HepG2 (cell line): Measurements from ENCODE around the gene NEURL2. TPM values are rescaled to one million over a fixed set of nuclear protein-coding genes. Genes with fewer than 3 reads are reported as not detected.

Experiments
- BORCS8-MEF2B ChIP-seq: sonication (generic); formaldehyde crosslinking; IDR thresholded peaks from 2 replicates; pipeline ENCODE4 v1.8.0; 2022; ENCODE audit warnings: mild to moderate bottlenecking, missing genetic modification reagents
- DPF2 ChIP-seq: sonication (generic); formaldehyde crosslinking; IDR thresholded peaks from 2 replicates; pipeline ENCODE4 v1.4.0; 2020; ENCODE audit warnings: mild to moderate bottlenecking, low read depth, missing genetic modification reagents, borderline replicate concordance
- FOSL2 ChIP-seq: sonication (generic); formaldehyde crosslinking; IDR thresholded peaks from 2 replicates; pipeline ENCODE4 v1.4.0; 2020; ENCODE audit warnings: missing genetic modification reagents
- GZF1 ChIP-seq: sonication (generic); formaldehyde crosslinking; IDR thresholded peaks from 2 replicates; pipeline ENCODE4 v1.5.1; 2020; ENCODE audit warnings: mild to moderate bottlenecking, missing genetic modification reagents
- JUNB ChIP-seq: sonication (generic); formaldehyde crosslinking; IDR thresholded peaks from 2 replicates; pipeline ENCODE4 v1.8.0; 2022; ENCODE audit warnings: missing genetic modification reagents, mild to moderate bottlenecking, borderline replicate concordance
- KDM2A ChIP-seq: sonication (generic); formaldehyde crosslinking; IDR thresholded peaks from 2 replicates; pipeline ENCODE4 v1.4.0; 2020; ENCODE audit warnings: low read depth, missing genetic modification reagents, borderline replicate concordance
- MAZ ChIP-seq, 2 experiments: sonication (generic) in 1 of 2; formaldehyde crosslinking in 1 of 2; IDR thresholded peaks; 2 replicates each; pipeline versions ENCODE4 v1.5.0 to v1.6.1; 2012 to 2020; ENCODE audit warnings: low read depth in 2 of 2, mild to moderate bottlenecking in 2 of 2, borderline replicate concordance in 1 of 2, improper control_type of control experiment in 1 of 2, low read length in 1 of 2, missing genetic modification reagents in 1 of 2, moderate library complexity in 1 of 2
- MTA1 ChIP-seq: sonication (generic); formaldehyde crosslinking; IDR thresholded peaks from 2 replicates; pipeline ENCODE4 v1.4.0; 2020; ENCODE audit warnings: missing genetic modification reagents, mild to moderate bottlenecking, borderline replicate concordance
- PAWR ChIP-seq: sonication (generic); formaldehyde crosslinking; IDR thresholded peaks from 2 replicates; pipeline ENCODE4 v1.4.0; 2020; ENCODE audit warnings: missing genetic modification reagents, mild to moderate bottlenecking, borderline replicate concordance
- PITX1 ChIP-seq: sonication (generic); formaldehyde crosslinking; IDR thresholded peaks from 2 replicates; pipeline ENCODE4 v1.5.1; 2020; ENCODE audit warnings: mild to moderate bottlenecking, missing genetic modification reagents
- RBM39 ChIP-seq: fragments of 200-400 bp; formaldehyde crosslinking; IDR thresholded peaks from one replicate; pipeline ENCODE4 v1.6.1; 2018; ENCODE audit warnings: antibody characterized with exemption, mild to moderate bottlenecking, low read depth, low read length; ENCODE audit not compliant: poor library complexity, severe bottlenecking
- TOPORS ChIP-seq: sonication (generic); formaldehyde crosslinking; IDR thresholded peaks from 2 replicates; pipeline ENCODE4 v1.8.0; 2023; ENCODE audit warnings: mild to moderate bottlenecking, missing genetic modification reagents
- ZNF101 ChIP-seq: sonication (generic); formaldehyde crosslinking; IDR thresholded peaks from 2 replicates; pipeline ENCODE4 v1.4.0; 2020; ENCODE audit warnings: mild to moderate bottlenecking, low read depth, missing genetic modification reagents, borderline replicate concordance
- ZNF263 ChIP-seq: sonication (generic); formaldehyde crosslinking; IDR thresholded peaks from 2 replicates; pipeline ENCODE4 v1.4.0; 2020; ENCODE audit warnings: missing genetic modification reagents
- ZNF317 ChIP-seq: sonication (generic); formaldehyde crosslinking; IDR thresholded peaks from 2 replicates; pipeline ENCODE4 v1.5.0; 2020; ENCODE audit warnings: mild to moderate bottlenecking, missing genetic modification reagents
- ZNF670 ChIP-seq: sonication (generic); formaldehyde crosslinking; IDR thresholded peaks from 2 replicates; pipeline ENCODE4 v1.8.0; 2022; ENCODE audit warnings: mild to moderate bottlenecking, missing genetic modification reagents, borderline replicate concordance
- ZNF772 ChIP-seq: sonication (generic); formaldehyde crosslinking; IDR thresholded peaks from 2 replicates; pipeline ENCODE4 v1.5.0; 2020; ENCODE audit warnings: mild to moderate bottlenecking, missing genetic modification reagents
- ZSCAN21 ChIP-seq: sonication (generic); formaldehyde crosslinking; IDR thresholded peaks from 2 replicates; pipeline ENCODE4 v1.8.0; 2022; ENCODE audit warnings: mild to moderate bottlenecking, missing genetic modification reagents, moderate library complexity, borderline replicate concordance
- polyA plus RNA-seq, 8 experiments: library from polyadenylated mRNA; depleted of rRNA in 3 of 8; stranded (reverse) in 7 of 8; unstranded in 1 of 8; fragments of >200 nt; fragmentation: Illumina TruSeq in 4 of 8; extraction: Trizol in 4 of 8; gene quantifications; 2 replicates each; pipeline versions ENCODE4 v1.2.1 to v1.2.3, GENCODE V29; 2011 to 2016; ENCODE audit warnings: low read depth in 4 of 8, missing spikeins in 1 of 8, mixed read lengths in 1 of 8; ENCODE audit not compliant: insufficient read depth in 1 of 8
- total RNA-seq, 5 experiments: library from RNA; depleted of rRNA; stranded (reverse); fragments of >200 nt; fragmentation: Illumina TruSeq; extraction: Trizol; gene quantifications; 2 replicates each; pipeline ENCODE4 v1.2.3, GENCODE V29; 2016; ENCODE audit warnings: low read depth in 1 of 5
- TF ChIP-seq, protein P1 (sequence below): sonication (generic); formaldehyde crosslinking; IDR thresholded peaks from 2 replicates; pipeline ENCODE4 v1.4.0; 2020; ENCODE audit warnings: mild to moderate bottlenecking, missing genetic modification reagents, borderline replicate concordance
- TF ChIP-seq, protein P2 (sequence below): sonication (generic); formaldehyde crosslinking; IDR thresholded peaks from 2 replicates; pipeline ENCODE4 v1.4.0; 2020; ENCODE audit warnings: mild to moderate bottlenecking, missing genetic modification reagents

The NEURL2 gene
- total and polyA plus RNA-seq, 2 of the 13 experiments (the other 11 are each of a cell fraction or from before 2014, with no cell fraction given), result 7.2 to 9.7 TPM

DNA sequence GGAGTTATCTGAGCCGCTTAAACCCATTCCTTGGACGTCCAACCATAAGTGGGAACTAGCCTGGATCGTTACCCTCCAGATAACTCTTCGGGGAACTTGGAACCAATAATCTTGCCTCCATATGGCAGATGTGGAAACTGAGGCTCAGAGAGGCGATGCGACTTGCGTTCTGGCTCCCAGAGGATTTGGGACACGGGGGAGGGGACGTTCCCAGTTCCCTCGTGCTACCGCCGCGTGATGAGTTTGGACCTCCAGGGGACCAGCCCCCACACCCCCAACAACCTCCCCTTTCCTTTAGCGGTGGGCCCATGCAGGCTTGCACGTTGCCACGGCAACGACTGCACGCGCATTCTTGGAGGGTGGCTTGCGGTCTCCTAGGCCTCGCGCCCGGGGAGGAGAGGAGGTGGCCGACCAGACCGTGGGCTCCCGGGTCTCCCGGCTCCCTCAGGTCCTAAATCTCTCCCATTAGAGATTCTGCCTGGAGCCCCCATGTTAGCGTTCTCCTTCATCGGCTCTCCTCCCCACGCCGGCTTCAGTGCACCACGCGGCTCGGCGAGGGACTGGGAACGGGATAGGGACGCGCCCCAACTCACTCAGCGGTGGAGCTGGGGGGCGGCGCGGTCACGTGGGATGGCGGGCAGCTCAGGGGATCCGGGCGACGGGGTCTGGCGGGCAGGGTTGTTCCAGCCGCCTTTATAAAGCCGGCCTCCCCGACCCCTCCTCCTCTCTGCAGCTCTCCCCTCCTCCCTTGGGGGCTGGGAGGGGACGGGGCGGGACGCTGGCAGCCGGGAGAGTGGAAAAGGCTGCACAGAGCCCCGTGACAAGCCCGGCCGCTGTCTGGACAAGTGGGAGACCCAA, 20.7 kb upstream of the NEURL2 start, which contains the start of gene PLTP (continued):
- TF ChIP-seq, protein P1, sequence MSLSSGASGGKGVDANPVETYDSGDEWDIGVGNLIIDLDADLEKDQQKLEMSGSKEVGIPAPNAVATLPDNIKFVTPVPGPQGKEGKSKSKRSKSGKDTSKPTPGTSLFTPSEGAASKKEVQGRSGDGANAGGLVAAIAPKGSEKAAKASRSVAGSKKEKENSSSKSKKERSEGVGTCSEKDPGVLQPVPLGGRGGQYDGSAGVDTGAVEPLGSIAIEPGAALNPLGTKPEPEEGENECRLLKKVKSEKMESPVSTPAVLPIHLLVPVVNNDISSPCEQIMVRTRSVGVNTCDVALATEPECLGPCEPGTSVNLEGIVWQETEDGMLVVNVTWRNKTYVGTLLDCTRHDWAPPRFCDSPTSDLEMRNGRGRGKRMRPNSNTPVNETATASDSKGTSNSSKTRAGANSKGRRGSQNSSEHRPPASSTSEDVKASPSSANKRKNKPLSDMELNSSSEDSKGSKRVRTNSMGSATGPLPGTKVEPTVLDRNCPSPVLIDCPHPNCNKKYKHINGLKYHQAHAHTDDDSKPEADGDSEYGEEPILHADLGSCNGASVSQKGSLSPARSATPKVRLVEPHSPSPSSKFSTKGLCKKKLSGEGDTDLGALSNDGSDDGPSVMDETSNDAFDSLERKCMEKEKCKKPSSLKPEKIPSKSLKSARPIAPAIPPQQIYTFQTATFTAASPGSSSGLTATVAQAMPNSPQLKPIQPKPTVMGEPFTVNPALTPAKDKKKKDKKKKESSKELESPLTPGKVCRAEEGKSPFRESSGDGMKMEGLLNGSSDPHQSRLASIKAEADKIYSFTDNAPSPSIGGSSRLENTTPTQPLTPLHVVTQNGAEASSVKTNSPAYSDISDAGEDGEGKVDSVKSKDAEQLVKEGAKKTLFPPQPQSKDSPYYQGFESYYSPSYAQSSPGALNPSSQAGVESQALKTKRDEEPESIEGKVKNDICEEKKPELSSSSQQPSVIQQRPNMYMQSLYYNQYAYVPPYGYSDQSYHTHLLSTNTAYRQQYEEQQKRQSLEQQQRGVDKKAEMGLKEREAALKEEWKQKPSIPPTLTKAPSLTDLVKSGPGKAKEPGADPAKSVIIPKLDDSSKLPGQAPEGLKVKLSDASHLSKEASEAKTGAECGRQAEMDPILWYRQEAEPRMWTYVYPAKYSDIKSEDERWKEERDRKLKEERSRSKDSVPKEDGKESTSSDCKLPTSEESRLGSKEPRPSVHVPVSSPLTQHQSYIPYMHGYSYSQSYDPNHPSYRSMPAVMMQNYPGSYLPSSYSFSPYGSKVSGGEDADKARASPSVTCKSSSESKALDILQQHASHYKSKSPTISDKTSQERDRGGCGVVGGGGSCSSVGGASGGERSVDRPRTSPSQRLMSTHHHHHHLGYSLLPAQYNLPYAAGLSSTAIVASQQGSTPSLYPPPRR (CRISPR knock-in tag), result 0 out of 2 replicates have a peak, but pooled peaks have one; percentile 42
- TF ChIP-seq BORCS8-MEF2B (CRISPR knock-in tag) (peak; percentile 54; the same call in 1 of the 2 replicates), ZSCAN21 (CRISPR knock-in tag) (peak; percentile 35; the same call in 1 of the 2 replicates), ZNF670 (0 out of 2 replicates have a peak, but pooled peaks have one; percentile 39), GZF1 (CRISPR knock-in tag) (peak; percentile 62; the same call in 1 of the 2 replicates), MAZ (IDR thresholded peaks at IDR 0.05; ENCODE audit: borderline replicate concordance, low read depth, low read length) (no peak), MAZ (CRISPR knock-in tag; IDR thresholded peaks at IDR 0.05; ENCODE audit: low read depth) (no peak), KDM2A (CRISPR knock-in tag) (peak; percentile 66; the same call in 1 of the 2 replicates), ZNF772 (CRISPR knock-in tag) (0 out of 2 replicates have a peak, but pooled peaks have one; percentile 27), ZNF101 (CRISPR knock-in tag) (0 out of 2 replicates have a peak, but pooled peaks have one; percentile 57), PITX1 (CRISPR knock-in tag) (peak; percentile 78), JUNB (CRISPR knock-in tag) (no peak), DPF2 (CRISPR knock-in tag) (0 out of 2 replicates have a peak, but pooled peaks have one; percentile 29), RBM39 (peak; percentile 62), PAWR (CRISPR knock-in tag) (peak; percentile 26; the same call in 1 of the 2 replicates), ZNF317 (CRISPR knock-in tag) (0 out of 2 replicates have a peak, but pooled peaks have one; percentile 31), MTA1 (CRISPR knock-in tag) (peak; percentile 78; the same call in 1 of the 2 replicates), TOPORS (CRISPR knock-in tag) (0 out of 2 replicates have a peak, but pooled peaks have one; percentile 28), ZNF263 (peak; percentile 67; the same call in 1 of the 2 replicates), FOSL2 (CRISPR knock-in tag) (no peak)
- TF ChIP-seq, protein P2, sequence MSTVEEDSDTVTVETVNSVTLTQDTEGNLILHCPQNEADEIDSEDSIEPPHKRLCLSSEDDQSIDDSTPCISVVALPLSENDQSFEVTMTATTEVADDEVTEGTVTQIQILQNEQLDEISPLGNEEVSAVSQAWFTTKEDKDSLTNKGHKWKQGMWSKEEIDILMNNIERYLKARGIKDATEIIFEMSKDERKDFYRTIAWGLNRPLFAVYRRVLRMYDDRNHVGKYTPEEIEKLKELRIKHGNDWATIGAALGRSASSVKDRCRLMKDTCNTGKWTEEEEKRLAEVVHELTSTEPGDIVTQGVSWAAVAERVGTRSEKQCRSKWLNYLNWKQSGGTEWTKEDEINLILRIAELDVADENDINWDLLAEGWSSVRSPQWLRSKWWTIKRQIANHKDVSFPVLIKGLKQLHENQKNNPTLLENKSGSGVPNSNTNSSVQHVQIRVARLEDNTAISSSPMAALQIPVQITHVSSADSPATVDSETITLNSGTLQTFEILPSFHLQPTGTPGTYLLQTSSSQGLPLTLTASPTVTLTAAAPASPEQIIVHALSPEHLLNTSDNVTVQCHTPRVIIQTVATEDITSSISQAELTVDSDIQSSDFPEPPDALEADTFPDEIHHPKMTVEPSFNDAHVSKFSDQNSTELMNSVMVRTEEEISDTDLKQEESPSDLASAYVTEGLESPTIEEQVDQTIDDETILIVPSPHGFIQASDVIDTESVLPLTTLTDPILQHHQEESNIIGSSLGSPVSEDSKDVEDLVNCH, result no peak
